CMK (cell line): ENCODE results near the gene RNASE4.

Source experiments
- DNase-seq: peaks from one replicate; pipeline ENCODE4 v3.0.0-alpha.2; 2010; ENCODE audit warnings: low read depth

RNASE4 gene

GRCh38 chr14:20745571-20746358 lies 61.4 kb downstream of the RNASE4 start, which contains the start of gene EDDM3A:
Gene EDDM3A (plus strand): TSS chr14:20745887. CDS start chr14:20747581, 1,694 bp downstream.
- DNase-seq: no peak

- DNase-seq: no peak
Observed at GRCh38 chr14:20746566-20746965, 62.2 kb downstream of the RNASE4 start.

GRCh38 chr14:20748439-20748838 lies 64.1 kb downstream of the RNASE4 start:
- DNase-seq: no peak

GRCh38 chr14:20750194-20750593 lies 65.8 kb downstream of the RNASE4 start:
- no peak for DNase-seq
